ENCODE data around the gene CHAT.

Gene CHAT

DNA sequence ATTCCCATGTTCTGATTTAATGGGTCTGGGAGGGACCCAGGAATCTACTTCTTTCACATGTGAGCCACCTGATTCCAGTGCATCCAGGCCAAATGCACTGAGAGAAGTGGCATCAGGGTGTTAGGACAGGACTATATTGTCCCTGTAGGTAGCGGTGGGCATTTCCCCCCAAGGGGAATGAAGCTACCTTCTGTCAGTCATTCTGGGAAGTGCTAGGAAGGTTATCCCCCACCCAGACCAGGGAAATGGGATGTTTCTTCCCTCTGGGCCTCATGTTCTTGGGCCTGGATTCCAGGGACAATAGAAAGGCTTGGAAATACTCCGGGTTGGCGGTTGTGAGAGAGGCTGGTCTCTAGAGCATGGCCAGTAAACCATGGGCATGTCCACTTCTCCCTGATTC, 86.4 kb downstream of the CHAT start:
- no peak overlapping the region for H3K4me3 ChIP-seq (replicated peaks; ENCODE audit: low read depth, low read length)
- DNase-seq (ENCODE audit: extremely low read depth, low read depth): no peak
- TF ChIP-seq, protein P1, sequence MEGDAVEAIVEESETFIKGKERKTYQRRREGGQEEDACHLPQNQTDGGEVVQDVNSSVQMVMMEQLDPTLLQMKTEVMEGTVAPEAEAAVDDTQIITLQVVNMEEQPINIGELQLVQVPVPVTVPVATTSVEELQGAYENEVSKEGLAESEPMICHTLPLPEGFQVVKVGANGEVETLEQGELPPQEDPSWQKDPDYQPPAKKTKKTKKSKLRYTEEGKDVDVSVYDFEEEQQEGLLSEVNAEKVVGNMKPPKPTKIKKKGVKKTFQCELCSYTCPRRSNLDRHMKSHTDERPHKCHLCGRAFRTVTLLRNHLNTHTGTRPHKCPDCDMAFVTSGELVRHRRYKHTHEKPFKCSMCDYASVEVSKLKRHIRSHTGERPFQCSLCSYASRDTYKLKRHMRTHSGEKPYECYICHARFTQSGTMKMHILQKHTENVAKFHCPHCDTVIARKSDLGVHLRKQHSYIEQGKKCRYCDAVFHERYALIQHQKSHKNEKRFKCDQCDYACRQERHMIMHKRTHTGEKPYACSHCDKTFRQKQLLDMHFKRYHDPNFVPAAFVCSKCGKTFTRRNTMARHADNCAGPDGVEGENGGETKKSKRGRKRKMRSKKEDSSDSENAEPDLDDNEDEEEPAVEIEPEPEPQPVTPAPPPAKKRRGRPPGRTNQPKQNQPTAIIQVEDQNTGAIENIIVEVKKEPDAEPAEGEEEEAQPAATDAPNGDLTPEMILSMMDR (IDR thresholded peaks at IDR 0.05; ENCODE audit: low read depth, low read length, missing control alignments): no peak

DNA sequence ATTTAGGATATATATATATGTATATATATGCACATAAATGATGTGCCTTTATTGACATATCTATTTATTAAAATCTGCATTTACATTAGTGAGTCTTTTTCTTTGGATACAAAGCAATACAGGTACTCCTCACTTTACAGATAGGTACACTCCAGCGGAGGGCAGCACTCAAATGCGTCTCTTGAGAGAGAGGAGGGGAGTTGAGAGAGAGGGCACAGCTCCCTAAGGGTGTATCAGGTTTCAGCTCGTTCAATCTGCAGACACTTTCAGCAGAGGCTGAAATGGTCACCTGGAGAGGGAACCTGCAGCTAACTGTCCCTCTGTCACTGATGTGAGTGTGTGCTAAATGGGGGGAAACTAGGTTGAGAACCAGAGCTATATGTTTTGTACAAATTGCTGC, 87.2 kb downstream of the CHAT start:
- no peak for DNase-seq (ENCODE audit: extremely low read depth, low read depth)
- TF ChIP-seq, protein P1 (IDR thresholded peaks at IDR 0.05; ENCODE audit: low read depth, low read length, missing control alignments): no peak
- H3K4me3 ChIP-seq (replicated peaks; ENCODE audit: low read depth, low read length): no peak overlapping the region

DNA sequence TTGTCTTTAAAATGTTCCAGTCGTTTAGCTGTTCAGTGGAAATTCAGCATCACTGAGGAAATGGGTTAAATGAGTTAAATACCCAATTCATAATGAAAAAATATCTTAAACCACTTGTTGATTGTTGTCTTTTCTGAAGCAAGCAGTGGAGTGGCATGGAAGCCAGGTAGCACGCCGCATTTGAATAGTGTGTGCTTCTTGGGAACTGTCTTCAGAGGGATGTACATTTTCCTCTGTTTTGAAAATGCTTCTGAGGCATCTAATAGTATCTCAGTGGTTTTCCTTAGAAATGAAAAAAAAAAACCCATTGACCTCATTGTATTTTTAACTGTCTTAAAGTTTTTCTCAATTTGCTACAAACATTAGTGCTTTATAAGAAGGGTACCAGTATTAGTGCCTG, 93.7 kb downstream of the CHAT start:
- DNase-seq (ENCODE audit: extremely low read depth, low read depth): no peak
- TF ChIP-seq, protein P1 (IDR thresholded peaks at IDR 0.05; ENCODE audit: low read depth, low read length, missing control alignments): no peak
- no peak overlapping the region for H3K4me3 ChIP-seq (replicated peaks; ENCODE audit: low read depth, low read length)

DNA sequence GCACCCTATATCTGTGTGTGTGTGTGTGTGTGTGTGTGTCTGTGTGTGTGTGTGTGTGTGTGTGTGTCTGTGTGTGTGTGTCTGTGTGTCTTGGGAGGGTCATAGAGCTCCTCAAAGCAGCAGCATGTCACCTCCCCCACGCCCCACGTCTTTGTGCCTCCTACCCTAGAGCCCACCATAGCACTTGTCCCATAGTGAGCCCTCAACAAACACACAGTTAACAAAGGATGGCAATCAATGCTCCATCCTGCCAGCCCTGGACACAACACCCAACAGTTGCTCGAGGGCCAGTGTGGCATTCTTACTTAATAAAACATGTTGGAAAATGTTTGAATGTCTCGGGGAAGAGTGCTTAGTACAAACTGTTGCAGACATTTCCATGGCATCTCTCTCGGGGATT, 96.1 kb downstream of the CHAT start:
- DNase-seq (ENCODE audit: extremely low read depth, low read depth): no peak
- TF ChIP-seq, protein P1 (IDR thresholded peaks at IDR 0.05; ENCODE audit: low read depth, low read length, missing control alignments): no peak
- no peak overlapping the region for H3K4me3 ChIP-seq (replicated peaks; ENCODE audit: low read depth, low read length)

DNA sequence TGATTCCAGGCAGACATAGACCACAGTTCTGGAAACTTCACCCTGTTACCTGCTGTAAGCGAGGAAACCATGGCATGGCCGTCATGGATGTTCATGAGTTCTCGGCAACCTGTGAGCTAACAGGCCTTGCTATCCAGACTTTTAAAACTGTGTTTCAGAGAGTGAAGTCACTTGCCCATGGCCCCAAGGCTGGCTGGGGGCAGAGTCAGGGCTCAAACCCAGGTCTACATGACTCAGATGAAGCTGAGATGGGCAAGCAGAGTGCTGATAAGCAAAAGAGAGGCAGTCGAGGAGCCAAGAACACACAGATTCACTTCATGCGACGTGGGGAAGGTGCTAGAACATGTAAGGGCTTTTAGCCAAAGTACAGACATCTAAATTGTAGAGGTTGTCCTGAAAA, 97.1 kb downstream of the CHAT start:
- no peak overlapping the region for H3K4me3 ChIP-seq (replicated peaks; ENCODE audit: low read depth, low read length)
- DNase-seq (ENCODE audit: extremely low read depth, low read depth): no peak
- TF ChIP-seq, protein P1 (IDR thresholded peaks at IDR 0.05; ENCODE audit: low read depth, low read length, missing control alignments): no peak

DNA sequence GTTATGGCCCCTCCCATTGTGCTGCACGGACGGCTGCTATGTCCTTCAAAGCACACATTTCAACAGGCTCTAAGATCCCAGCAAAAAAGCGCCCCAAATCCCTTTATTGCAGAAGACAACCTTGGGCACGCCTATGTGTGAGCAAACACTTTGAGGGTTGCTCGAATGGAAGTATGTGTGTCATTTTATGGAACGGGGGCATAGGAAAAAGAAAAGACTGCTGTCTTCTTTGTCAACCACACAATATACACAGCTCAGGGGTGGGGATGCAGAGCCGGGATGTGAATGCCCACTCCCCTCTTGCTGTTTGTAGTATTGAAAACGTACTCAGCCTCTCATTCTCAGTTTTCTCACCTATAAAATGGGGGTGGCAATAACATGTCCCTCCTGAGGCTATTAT, 97.6 kb downstream of the CHAT start:
- H3K4me3 ChIP-seq (replicated peaks; ENCODE audit: low read depth, low read length): no peak overlapping the region
- DNase-seq (ENCODE audit: extremely low read depth, low read depth): no peak
- TF ChIP-seq, protein P1 (IDR thresholded peaks at IDR 0.05; ENCODE audit: low read depth, low read length, missing control alignments): no peak

DNA sequence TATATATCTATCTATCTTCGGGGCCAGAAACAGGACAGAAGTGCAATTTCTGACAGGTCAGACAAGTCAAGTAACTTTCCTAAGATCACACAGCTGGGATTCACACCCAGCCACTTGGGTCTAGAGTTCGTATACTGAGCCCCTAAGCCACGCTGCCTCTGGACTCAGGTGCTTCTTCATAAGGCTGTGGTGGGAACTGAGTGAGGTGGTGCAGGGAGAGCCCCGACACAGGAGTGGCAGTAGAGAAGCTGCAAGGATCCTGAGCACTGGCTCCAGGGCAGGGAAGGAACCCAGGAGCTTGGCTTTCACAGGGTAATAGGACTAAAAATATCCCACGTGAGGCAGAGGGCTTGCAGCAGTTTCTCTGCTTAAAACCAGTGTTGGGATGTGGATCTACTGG, 99.4 kb downstream of the CHAT start:
- no peak for DNase-seq (ENCODE audit: extremely low read depth, low read depth)
- H3K4me3 ChIP-seq (replicated peaks; ENCODE audit: low read depth, low read length): no peak overlapping the region
- TF ChIP-seq, protein P1 (IDR thresholded peaks at IDR 0.05; ENCODE audit: low read depth, low read length, missing control alignments): no peak
